GM13977 (cell line): ENCODE results near the gene CAVIN2.

Source experiments
- DNase-seq: peaks from one replicate; pipeline ENCODE4 v3.0.0; 2012; ENCODE audit warnings: low spot score
- CTCF ChIP-seq: IDR thresholded peaks from 2 replicates; pipeline ENCODE4 v1.5.1; 2012; ENCODE audit warnings: mild to moderate bottlenecking, control low read depth; ENCODE audit not compliant: insufficient read depth; ENCODE audit errors: extremely low read depth, missing control alignments
- in situ Hi-C: fragments of 300-500 bp; cut with MboI; formaldehyde crosslinking; loops from one replicate; pipeline ENCODE4 v1.12.0; 2022; ENCODE audit warnings: low sequenced_read_pairs, low pct_unique_long_range_greater_than_20kb, mixed read lengths, inconsistent platforms; ENCODE audit not compliant: unreplicated experiment

CAVIN2 gene

GRCh38 chr2:191889931-191890330, 43.0 kb upstream of the CAVIN2 start:
- no peak for TF ChIP-seq CTCF
- in situ Hi-C loops, result no loop called here
- DNase-seq, result no peak

DNA sequence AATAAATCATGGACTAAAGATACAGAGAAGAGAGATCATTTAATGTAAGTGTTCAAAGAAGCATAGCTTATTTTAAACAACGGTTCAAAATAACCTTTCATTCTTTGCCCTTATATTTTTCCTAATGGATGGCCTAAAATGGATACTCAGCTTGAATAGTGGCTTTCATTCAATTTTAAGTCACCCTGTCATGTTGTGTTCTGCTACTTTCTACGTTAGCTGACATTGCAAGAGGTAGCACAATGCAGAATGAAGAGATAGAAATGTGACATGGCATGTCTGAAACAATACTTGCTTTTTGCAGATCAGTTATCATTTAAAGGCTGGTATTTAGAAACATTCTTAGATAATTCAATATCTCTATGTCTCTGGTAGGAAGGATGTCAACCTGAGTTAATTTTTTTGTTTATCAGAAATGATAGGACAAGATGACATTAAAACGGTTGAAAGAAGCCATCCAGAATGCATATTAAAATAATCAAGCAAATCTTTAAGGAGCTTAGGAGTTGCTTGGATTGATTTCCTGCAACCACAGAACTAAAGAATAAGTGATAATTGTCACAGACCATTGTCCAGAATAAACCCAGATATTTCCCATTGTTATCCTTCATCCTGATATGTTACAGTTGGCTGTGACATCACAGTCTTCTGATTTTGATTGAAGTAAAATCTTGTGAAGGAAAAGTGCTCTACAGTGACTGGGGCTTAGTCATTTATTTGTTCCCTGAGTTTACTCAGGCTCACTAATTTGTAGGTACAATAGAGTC, 41.7 kb upstream of the CAVIN2 start:
- in situ Hi-C loops, result no loop called here
- no peak for TF ChIP-seq CTCF
- no peak for DNase-seq

- no peak for TF ChIP-seq CTCF
- in situ Hi-C loops, result no loop called here
- no peak for DNase-seq
Observed at GRCh38 chr2:191885650-191886049, 38.8 kb upstream of the CAVIN2 start.

GRCh38 chr2:191885098-191885497, 38.2 kb upstream of the CAVIN2 start:
- TF ChIP-seq CTCF, result no peak
- DNase-seq, result no peak
- in situ Hi-C loops, result no loop called here

DNA sequence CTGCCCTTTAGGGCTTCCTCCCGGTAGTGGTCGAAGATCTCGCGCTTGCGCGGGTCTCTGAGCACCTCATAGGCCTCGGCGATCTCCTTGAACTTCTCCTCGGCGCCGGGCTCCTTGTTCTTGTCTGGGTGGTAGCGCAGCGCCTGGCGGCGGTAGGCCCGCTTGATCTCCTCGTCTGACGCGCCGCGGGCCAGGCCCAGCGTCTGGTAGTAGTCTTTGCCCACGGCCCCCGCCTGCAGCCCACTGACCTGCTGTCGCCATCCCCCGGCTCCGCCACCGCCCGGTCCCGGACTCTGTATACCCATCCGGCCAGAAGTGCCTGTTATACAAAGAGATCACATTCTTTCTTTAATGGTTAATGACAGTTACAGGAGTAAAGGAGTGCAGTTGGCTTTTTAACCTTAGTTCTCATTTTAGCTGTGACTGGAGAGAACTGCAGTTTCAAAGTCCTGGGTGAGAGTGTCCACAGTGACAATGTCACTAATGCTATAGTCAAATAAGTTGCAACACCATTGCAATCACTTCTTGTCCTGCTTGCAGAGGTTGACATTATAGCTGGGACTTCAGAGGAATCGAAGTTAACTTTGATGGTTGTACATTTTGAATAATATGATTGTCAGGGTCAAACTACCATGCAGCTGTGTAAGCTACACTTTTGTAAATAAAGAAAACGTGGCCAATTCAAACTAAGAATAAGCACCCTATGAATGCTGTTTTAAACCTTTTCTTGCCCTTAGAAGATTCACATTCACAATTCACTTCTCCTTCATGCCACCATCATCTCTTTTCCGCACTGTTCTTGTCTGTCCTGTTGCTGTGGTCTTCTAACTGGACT, 35.3 kb upstream of the CAVIN2 start:
- TF ChIP-seq CTCF, result no peak
- DNase-seq, result no peak
- in situ Hi-C loops, result no loop called here

- DNase-seq, result no peak
- in situ Hi-C loops, result no loop called here
Observed at GRCh38 chr2:191878548-191879279, 31.8 kb upstream of the CAVIN2 start.

More at GRCh38 chr2:191878548-191879279, 31.8 kb upstream of the CAVIN2 start:
- TF ChIP-seq CTCF, result no peak
